ENCODE results near the gene CRYBB2. TPM values are rescaled to one million over a fixed set of nuclear protein-coding genes. Genes with fewer than 3 reads are reported as not detected.

Gene CRYBB2
- polyA plus RNA-seq, 1 experiment: 0.92 TPM

DNA sequence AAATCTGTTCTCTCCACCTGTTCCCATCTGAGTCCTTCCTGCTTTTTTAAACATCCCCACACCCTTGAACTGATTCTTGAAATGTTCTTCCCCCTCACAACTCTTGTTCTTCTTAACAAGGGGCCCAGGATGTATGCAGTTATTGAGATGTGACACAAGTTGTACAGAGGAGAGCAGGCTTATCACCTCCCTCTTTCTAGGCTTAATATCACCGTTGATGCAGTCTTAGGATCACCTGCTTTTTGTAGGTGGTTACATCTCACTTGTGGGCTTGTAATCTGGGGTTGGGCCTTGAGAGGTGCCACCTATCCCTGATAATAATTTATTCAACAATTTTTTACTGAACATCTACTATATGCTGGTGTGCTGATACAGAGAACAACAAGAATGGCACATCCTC is 13.6 kb upstream of the CRYBB2 start:
- POLR2A ChIA-PET: no interaction called here

DNA sequence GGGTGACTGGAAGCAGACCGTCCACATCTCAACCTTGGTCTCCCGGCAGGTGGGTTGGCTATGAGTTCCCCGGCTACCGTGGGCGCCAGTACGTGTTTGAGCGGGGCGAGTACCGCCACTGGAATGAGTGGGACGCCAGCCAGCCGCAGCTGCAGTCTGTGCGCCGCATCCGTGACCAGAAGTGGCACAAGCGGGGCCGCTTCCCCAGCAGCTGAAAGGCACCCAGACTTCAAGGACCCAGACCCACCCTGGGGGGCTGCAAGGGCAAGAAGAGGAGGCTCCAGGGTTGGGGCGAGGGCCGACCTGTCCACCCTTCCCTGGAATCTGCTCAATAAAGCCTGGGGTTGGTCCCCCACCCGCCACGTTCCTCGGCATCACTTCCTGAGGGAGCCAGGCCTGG is 12.4 kb upstream of the CRYBB2 start:
- POLR2A ChIA-PET: no interaction called here
- DNase-seq (ENCODE audit: low read depth): no peak
- TF ChIP-seq CTCF (IDR thresholded peaks at IDR 0.05; ENCODE audit: insufficient read depth, low read depth, low read length): no peak
- Histone ChIP-seq H3K36me3 (ENCODE audit: control insufficient read depth, insufficient read depth, low read length) (no peaks in the 10 kb centered on the region), H3K27me3 (ENCODE audit: control insufficient read depth, insufficient read depth, low read length) (no peaks in the 10 kb centered on the region; the same call in 1 of the 2 replicates), H3K4me3 (ENCODE audit: low read depth, low read length) (no peak overlapping the region)
- CTCF ChIA-PET: no interaction called here

More for the DNA sequence above, 13.6 kb upstream of the CRYBB2 start:
- DNase-seq (ENCODE audit: low read depth): no peak
- Histone ChIP-seq H3K4me3 (ENCODE audit: low read depth, low read length) (no peak overlapping the region), H3K36me3 (ENCODE audit: control insufficient read depth, insufficient read depth, low read length) (no peaks in the 10 kb centered on the region), H3K27me3 (ENCODE audit: control insufficient read depth, insufficient read depth, low read length) (no peaks in the 10 kb centered on the region; the same call in 1 of the 2 replicates)
- no peak for TF ChIP-seq CTCF (IDR thresholded peaks at IDR 0.05; ENCODE audit: insufficient read depth, low read depth, low read length)
- CTCF ChIA-PET: no interaction called here

GRCh38 chr22:25207553-25208157 is 11.8 kb upstream of the CRYBB2 start:
- POLR2A ChIA-PET: no interaction called here
- no peaks in the 10 kb centered on the region for H3K36me3 ChIP-seq (ENCODE audit: control insufficient read depth, insufficient read depth, low read length)
- no peak overlapping the region for H3K4me3 ChIP-seq (ENCODE audit: low read depth, low read length)
- H3K27me3 ChIP-seq (ENCODE audit: control insufficient read depth, insufficient read depth, low read length): no peaks in the 10 kb centered on the region; the same call in 1 of the 2 replicates
- no peak for DNase-seq (ENCODE audit: low read depth)
- no peak for TF ChIP-seq CTCF (IDR thresholded peaks at IDR 0.05; ENCODE audit: insufficient read depth, low read depth, low read length)
- CTCF ChIA-PET: no interaction called here

DNA sequence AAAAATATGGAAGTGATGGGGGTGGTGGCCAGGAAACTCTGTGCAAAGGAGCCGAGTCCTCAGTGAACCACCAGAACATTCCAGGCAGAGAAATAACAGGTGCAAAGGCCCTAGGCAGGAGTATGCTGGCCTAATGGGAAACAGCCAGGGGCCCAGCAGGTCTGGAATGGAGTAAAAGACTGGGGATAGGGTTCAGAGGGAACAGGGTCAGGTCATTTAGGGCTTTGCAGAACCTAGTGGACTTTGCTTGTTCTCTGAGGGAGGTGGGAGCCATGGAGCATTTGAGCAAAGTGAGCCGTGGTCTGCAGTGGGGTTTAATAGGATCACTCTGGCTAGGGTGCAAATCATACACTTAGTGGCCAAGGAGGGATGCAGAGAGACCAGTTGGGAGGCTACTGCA is 11.1 kb upstream of the CRYBB2 start:
- Histone ChIP-seq H3K36me3 (ENCODE audit: control insufficient read depth, insufficient read depth, low read length) (no peaks in the 10 kb centered on the region), H3K4me3 (ENCODE audit: low read depth, low read length) (no peak overlapping the region), H3K27me3 (ENCODE audit: control insufficient read depth, insufficient read depth, low read length) (no peaks in the 10 kb centered on the region; the same call in 1 of the 2 replicates)
- no peak for TF ChIP-seq CTCF (IDR thresholded peaks at IDR 0.05; ENCODE audit: insufficient read depth, low read depth, low read length)
- CTCF ChIA-PET: no interaction called here
- no peak for DNase-seq (ENCODE audit: low read depth)
- POLR2A ChIA-PET: no interaction called here

GRCh38 chr22:25208743-25209505 is 10.5 kb upstream of the CRYBB2 start:
- Histone ChIP-seq H3K36me3 (ENCODE audit: control insufficient read depth, insufficient read depth, low read length) (no peaks in the 10 kb centered on the region), H3K4me3 (ENCODE audit: low read depth, low read length) (no peak overlapping the region), H3K27me3 (ENCODE audit: control insufficient read depth, insufficient read depth, low read length) (no peaks in the 10 kb centered on the region; the same call in 1 of the 2 replicates)
- ChIA-PET POLR2A (no interaction called here), CTCF (no interaction called here)
- DNase-seq (ENCODE audit: low read depth): no peak
- no peak for TF ChIP-seq CTCF (IDR thresholded peaks at IDR 0.05; ENCODE audit: insufficient read depth, low read depth, low read length)

Measured in BJ (cell line).